MM.1S (cell line): Measurements from ENCODE around the gene ERLEC1.

Source experiments
- DNase-seq: peaks from one replicate; pipeline ENCODE4 v3.0.0-alpha.2; 2015
- H2AFZ ChIP-seq: fragments of 300-600 bp; sonication (generic); 2 replicates; pipeline ENCODE4 v1.6.0; 2016; ENCODE audit warnings: antibody characterized with exemption, low read length
- H3F3A ChIP-seq: fragments of 300-600 bp; sonication (generic); 2 replicates; pipeline ENCODE4 v1.6.1; 2016; ENCODE audit warnings: mild to moderate bottlenecking, antibody characterized with exemption, low read length, moderate library complexity, mixed read lengths; ENCODE audit not compliant: insufficient read depth
- H3K27ac ChIP-seq: fragments of 300-600 bp; sonication (generic); 2 replicates; pipeline ENCODE4 v1.5.1; 2016; ENCODE audit warnings: mild to moderate bottlenecking, low read length
- H3K27me3 ChIP-seq: fragments of 300-600 bp; sonication (generic); replicated peaks from 2 replicates; pipeline ENCODE4 v1.6.0; 2016; ENCODE audit warnings: low read length; ENCODE audit not compliant: insufficient read depth
- H3K36me3 ChIP-seq: fragments of 300-600 bp; sonication (generic); replicated peaks from 2 replicates; pipeline ENCODE4 v1.6.1; 2016; ENCODE audit warnings: mild to moderate bottlenecking, low read length, mixed read lengths; ENCODE audit not compliant: insufficient read depth
- H3K4me1 ChIP-seq: fragments of 300-600 bp; sonication (generic); 2 replicates; pipeline ENCODE4 v1.6.1; 2016; ENCODE audit warnings: low read length, mixed read lengths
- H3K4me2 ChIP-seq: fragments of 300-600 bp; sonication (generic); 2 replicates; pipeline ENCODE4 v1.6.0; 2016; ENCODE audit warnings: low read depth, low read length
- H3K4me3 ChIP-seq: fragments of 300-600 bp; sonication (generic); 2 replicates; pipeline ENCODE4 v1.5.1; 2016; ENCODE audit warnings: low read length, mixed read lengths
- H3K79me2 ChIP-seq: fragments of 300-600 bp; sonication (generic); 2 replicates; pipeline ENCODE4 v1.6.1; 2016; ENCODE audit warnings: mixed run types, low read length, mixed read lengths
- H3K9ac ChIP-seq: fragments of 300-600 bp; sonication (generic); 2 replicates; pipeline ENCODE4 v1.6.1; 2016; ENCODE audit warnings: low read length, mixed read lengths
- H3K9me2 ChIP-seq: fragments of 300-600 bp; sonication (generic); replicated peaks from 2 replicates; pipeline ENCODE4 v1.6.1; 2016; ENCODE audit warnings: mild to moderate bottlenecking, low read length, mixed read lengths; ENCODE audit not compliant: insufficient read depth
- H3K9me3 ChIP-seq: fragments of 300-600 bp; sonication (generic); replicated peaks from 2 replicates; pipeline ENCODE4 v1.6.1; 2016; ENCODE audit warnings: mild to moderate bottlenecking, low read length, mixed read lengths; ENCODE audit not compliant: insufficient read depth
- H4K20me1 ChIP-seq: fragments of 300-600 bp; sonication (generic); 2 replicates; pipeline ENCODE4 v1.6.1; 2016; ENCODE audit warnings: mild to moderate bottlenecking, low read length, moderate library complexity, mixed read lengths; ENCODE audit not compliant: insufficient read depth
- CTCF ChIP-seq: fragments of 300-600 bp; sonication (generic); IDR thresholded peaks from 2 replicates; pipeline ENCODE4 v1.5.1; 2016; ENCODE audit warnings: antibody characterized with exemption, low read length, mixed read lengths
- EZH2 ChIP-seq: fragments of 300-600 bp; sonication (generic); optimal IDR thresholded peaks from 2 replicates; pipeline ENCODE3; 2017; ENCODE audit warnings: low read depth, mild to moderate bottlenecking, antibody characterized with exemption, low read length, mixed read lengths
- EZH2phosphoT487 ChIP-seq: fragments of 300-600 bp; sonication (generic); IDR thresholded peaks from 2 replicates; pipeline ENCODE4 v1.6.1; 2018; ENCODE audit warnings: antibody characterized with exemption, low read length

The ERLEC1 gene

GRCh38 chr2:53740170-53740569 lies 46.7 kb upstream of the ERLEC1 start:
- Histone ChIP-seq H3K9ac (no peak overlapping the region), H3K4me2 (no peak overlapping the region), H3K9me3 (no peaks in the 10 kb centered on the region), H3K79me2 (no peaks in the 10 kb centered on the region), H2AFZ (no peak overlapping the region), H3K36me3 (no peaks in the 10 kb centered on the region), H3K4me1 (peaks cover 7% of the 10 kb centered on the region), H4K20me1 (no peaks in the 10 kb centered on the region), H3K27ac (no peak overlapping the region), H3K4me3 (no peak overlapping the region), H3F3A (no peaks in the 10 kb centered on the region), H3K27me3 (no peaks in the 10 kb centered on the region), H3K9me2 (no peaks in the 10 kb centered on the region)
- no peak for DNase-seq
- TF ChIP-seq EZH2, result no peak
- peak; percentile 41 for TF ChIP-seq CTCF
- TF ChIP-seq EZH2phosphoT487, result no peak

- DNase-seq, result no peak
- H3K27me3 ChIP-seq, result no peaks in the 10 kb centered on the region
- H4K20me1 ChIP-seq, result no peaks in the 10 kb centered on the region
- no peak overlapping the region for H2AFZ ChIP-seq
- H3F3A ChIP-seq, result 0 out of 2 replicates have a peak, but pooled peaks cover under 1% of the 10 kb centered on the region
- H3K79me2 ChIP-seq, result peaks cover 11% of the 10 kb centered on the region
- no peaks in the 10 kb centered on the region for H3K9me2 ChIP-seq
- H3K9ac ChIP-seq, result no peak overlapping the region
- H3K4me1 ChIP-seq, result peaks cover 15% of the 10 kb centered on the region
- no peak overlapping the region for H3K4me2 ChIP-seq
- H3K36me3 ChIP-seq, result no peaks in the 10 kb centered on the region
- no peak overlapping the region for H3K4me3 ChIP-seq
- no peaks in the 10 kb centered on the region for H3K9me3 ChIP-seq
- no peak for TF ChIP-seq CTCF
- no peak for TF ChIP-seq EZH2phosphoT487
- TF ChIP-seq EZH2, result no peak
- H3K27ac ChIP-seq, result no peak overlapping the region
Observed at GRCh38 chr2:53744395-53745065, 42.3 kb upstream of the ERLEC1 start.

GRCh38 chr2:53750041-53750768 lies 36.6 kb upstream of the ERLEC1 start:
- H3K9me2 ChIP-seq, result no peaks in the 10 kb centered on the region
- DNase-seq, result peak; percentile 54
- H3K4me3 ChIP-seq, result peak overlapping the region; percentile 53
- TF ChIP-seq CTCF (no peak), EZH2phosphoT487 (no peak), EZH2 (no peak)
- peak overlapping the region; percentile 61 for H3K4me2 ChIP-seq
- peaks cover 16% of the 10 kb centered on the region for H3K79me2 ChIP-seq
- H3K9me3 ChIP-seq, result no peaks in the 10 kb centered on the region
- peak overlapping the region; percentile 82 for H3K27ac ChIP-seq
- peaks cover 27% of the 10 kb centered on the region for H3F3A ChIP-seq
- H4K20me1 ChIP-seq, result no peaks in the 10 kb centered on the region
- peaks cover 35% of the 10 kb centered on the region for H3K4me1 ChIP-seq
- H2AFZ ChIP-seq, result peak overlapping the region; percentile 32
- peak overlapping the region; percentile 43; the same call in 1 of the 2 replicates for H3K9ac ChIP-seq
- H3K36me3 ChIP-seq, result no peaks in the 10 kb centered on the region
- no peaks in the 10 kb centered on the region for H3K27me3 ChIP-seq
